COR-L47 (cell line): Measurements from ENCODE around the gene PDIA6.
"Not testable (repeated sequence)": the region's sequence is repeated elsewhere in the genome, so short reads cannot be mapped to it uniquely, and the experiment has no call there.

Experiments
- DNase-seq: peaks from one replicate; lab custom pipeline; 2025; lab: John Stamatoyannopoulos, UW

PDIA6 gene

GRCh38 chr2:10780821-10781220, 31.8 kb downstream of the PDIA6 start:
- not testable (repeated sequence) for DNase-seq

DNA sequence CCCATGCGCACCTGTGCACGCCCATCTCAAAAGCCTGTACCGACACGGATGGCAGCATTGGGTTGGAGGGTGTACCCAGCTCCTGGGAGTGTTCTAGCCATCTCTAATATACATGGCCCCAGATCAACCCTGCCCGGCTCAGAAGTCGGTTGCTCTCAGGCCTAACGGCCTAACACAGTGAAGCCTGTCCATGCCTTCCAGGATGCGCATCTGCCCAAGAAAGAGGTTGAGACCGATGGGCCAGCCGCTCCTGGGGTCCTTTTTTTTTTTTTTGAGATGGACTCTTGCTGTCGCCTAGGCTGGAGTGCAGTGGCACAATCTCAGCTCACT, 32.1 kb downstream of the PDIA6 start:
- no peak for DNase-seq

DNA sequence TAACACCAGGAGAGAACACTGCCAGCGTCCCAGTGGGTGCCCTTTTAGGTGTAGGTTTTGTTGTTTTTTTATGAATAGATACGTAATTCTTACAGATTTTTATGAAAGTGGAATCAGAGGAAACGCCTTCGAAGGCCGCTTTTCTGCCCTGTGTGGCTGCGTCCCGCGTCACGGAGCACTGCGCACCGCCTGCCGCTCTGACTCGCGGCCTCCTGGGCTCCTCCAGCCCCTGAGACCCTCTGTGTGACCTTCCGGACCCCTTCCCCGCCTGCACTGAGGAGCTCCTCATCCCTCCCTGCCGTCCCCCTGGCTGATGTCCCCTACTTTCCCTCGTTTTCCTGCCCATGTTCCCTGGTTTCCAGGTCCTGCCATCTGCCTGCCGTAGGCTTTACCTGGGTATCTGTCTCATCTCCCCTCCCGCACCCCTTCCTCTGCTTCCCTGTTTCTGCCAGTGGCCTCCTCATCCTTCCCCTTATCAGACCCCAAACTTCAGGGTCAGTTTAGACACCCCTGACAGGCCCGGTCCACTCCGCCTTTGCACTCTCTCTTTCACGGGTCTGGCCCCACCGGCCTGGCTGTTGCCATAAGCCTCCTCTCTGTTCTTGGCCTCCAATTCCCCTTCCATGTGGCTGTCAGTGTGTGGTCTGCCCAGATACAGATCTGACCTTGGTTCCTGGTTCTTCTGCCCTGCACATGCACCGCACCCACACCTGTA, 32.7 kb downstream of the PDIA6 start:
- DNase-seq, result no peak

DNA sequence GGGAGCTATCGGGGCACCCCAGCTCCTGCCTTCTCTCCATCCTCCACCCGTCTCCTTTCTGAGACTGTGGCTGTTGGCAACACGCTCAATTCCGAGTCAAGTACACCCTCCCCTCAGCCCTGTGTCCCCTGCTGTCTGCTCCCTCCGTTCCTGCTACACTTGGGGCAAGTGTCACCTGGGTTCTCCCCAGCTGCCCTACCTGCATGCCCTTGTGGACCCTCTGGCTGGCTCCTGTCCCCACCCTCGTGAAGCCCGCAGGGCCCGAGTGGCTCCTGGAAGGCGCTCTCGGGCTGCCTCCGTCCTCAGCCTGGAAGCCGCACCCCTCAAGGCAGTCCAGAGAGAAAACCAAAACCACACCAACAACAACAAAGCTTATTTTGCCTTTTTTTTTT, 33.9 kb downstream of the PDIA6 start:
- DNase-seq, result no peak

DNA sequence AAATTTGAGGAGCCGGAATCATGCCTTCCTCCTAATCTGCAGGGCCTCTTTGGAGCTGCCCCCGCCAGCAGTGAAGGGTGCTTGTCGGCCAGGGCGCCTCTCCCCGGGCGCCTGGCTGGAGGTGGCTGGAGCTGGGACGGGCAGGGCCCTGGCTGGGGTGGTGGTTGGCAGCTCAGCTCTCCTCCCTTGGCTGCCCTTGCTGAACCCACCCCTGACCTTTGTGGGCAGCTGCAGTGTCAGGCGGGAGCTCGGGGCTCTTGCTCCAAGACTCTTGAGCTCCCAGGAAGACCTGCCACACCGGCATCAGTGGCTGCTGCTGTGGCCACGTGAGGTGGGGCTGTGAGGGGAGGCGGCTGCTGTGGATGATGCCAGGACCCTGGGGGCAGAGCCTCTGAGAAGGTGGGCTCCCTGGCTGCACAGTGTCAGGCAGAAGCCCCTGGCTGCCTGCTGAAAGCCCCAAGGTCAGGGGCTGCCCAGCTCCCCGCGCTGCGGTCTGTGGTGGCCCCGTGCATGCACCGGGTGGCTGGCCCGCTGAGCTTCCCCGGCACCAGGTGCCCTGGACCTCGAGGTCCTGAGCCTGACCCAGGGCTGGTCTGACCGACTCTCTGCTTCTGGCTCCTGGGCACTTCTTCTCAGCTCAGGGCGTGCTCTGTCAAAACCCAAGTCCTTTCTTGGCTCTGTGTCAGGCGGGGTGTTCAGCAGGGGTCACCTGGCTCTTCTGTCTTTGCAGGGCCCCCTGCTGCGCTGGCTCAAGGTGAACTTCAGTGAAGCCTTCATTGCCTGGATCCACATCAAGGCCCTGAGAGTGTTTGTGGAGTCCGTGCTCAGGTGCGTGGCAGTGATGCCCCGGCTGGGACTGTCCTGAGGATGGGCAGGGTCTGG, 34.5 kb downstream of the PDIA6 start:
- DNase-seq, result no peak

DNA sequence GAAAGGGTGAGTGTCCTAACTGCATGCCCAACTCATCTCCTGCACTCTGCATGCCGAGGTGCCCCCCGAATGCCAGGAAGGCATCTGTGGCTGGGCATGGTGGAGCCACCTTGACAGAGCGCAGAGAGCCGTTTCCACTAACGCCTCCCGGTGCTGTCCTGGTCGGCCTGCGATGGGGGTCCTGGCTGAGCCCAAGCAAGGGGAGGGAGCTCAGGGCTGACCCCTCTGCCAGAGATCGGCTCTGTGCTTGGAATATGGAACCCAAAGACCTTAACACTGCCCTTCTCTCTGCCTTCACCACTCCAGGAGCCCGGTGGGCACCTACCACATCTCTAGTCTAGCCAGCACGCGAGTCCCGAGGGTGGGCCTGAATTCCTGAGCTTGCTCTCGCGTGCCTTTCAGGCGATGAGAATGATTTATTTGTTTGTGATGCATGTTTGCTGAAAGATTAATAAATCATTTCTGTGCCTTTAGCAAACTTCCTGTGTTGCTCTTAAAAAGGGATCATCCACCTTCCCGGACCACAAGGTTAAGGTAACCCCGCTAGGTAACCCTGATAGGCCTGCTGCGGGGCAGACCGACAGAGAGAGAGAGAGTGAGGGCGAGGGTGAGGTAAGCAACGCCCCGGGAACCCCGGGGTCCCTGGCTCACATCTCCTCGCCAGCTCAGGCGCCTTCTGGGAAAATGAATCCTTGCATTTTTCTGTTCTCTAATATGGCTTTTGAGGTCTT, 35.3 kb downstream of the PDIA6 start:
- DNase-seq, result no peak

DNA sequence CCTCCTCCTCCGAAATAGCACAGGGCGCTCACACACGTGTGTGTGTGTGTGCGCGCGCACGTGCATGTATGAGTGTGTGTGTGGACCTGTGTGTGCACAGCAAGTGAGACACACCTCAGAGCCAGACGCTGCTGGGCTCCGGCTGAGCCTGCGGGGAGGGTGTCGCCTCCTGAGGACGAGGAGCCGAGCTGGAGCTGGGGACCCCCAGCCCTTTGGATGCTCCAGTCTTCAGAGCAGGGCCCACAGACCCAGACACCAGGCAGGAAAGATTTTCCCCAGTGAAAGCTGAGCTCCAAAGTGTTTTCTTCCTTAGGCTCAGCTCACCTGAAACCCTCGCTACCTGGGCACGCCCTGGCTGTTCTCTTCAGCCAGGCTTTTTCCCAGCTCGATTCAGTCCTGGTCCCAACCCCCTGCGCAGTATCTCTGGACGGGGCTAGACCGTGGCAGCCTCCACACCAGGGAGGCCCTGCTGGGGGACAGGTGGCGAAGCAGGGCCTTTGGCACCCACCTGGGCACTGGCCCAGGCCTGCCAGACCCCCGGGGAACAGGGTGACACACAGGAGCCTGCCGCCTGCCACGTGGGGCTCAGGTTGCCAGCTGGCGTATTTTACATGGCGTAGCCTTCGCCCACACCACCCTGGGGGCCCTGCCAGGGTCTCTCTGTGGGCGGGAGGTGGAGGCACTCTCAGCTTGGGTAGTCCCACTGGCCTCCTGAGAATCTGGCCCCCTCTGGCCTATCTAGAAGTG, 36.2 kb downstream of the PDIA6 start:
- no peak for DNase-seq

- DNase-seq, result no peak
Observed at GRCh38 chr2:10775831-10776230, 36.8 kb downstream of the PDIA6 start.

DNA sequence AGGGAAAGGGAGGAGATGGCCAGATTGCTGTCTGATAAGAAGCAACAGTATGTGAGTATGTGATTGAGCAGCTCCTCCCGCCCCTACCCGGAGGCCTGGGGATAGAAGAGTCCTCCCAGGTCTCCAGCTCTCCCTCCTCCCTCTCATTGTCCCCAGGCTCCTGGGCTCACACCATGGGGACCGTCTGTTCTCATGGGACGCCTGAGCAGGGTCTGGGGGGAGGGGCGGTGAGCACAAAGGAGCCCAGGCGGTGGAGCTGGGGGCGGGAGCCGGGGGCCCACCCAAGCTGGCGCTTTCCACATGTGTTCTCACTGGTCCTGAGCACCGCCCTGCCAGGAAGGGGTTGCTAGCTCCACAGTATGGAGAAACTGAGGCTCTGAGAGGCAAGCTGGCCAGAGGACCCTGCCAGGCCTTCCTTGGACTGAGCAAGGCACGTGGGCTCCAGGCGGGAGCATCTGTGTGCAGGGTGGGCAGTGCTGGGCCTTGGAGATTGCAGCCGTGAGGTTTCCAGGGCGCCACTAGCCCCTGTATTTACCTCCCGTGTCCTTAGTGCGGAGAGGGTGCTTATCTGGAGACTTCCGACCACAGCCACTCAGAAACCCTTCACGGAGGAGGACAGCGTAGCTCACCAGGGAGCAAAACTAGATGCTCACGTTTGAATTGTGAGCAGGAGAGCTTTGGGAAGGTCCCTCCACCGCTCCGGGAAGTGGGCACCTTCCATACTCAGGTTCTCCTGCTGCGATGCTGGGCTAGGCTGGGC, 37.4 kb downstream of the PDIA6 start:
- no peak for DNase-seq

DNA sequence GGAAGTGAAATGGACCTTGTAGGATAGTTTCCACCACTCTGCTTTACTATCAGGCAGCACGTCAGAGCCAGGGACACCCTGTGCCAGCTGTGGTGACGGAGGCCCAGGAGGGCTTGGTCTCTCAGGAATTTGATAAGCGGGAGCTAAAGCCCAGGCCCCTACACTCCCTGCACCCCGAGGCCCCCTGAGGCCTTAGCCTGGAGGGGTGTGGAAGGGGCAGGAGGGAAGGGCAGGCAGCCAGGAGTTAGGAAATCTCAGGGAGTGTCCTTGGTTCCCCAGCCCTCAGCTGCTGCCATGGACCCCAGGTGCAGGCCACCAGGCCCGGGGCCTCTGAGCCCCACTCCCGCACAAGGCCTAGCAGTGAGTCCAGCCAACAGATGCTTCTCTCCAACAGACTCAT, 38.2 kb downstream of the PDIA6 start:
- no peak for DNase-seq

- DNase-seq, result no peak
Observed at GRCh38 chr2:10773821-10774341, 38.7 kb downstream of the PDIA6 start.

- no peak for DNase-seq
Observed at GRCh38 chr2:10772868-10773215, 39.7 kb downstream of the PDIA6 start.

DNA sequence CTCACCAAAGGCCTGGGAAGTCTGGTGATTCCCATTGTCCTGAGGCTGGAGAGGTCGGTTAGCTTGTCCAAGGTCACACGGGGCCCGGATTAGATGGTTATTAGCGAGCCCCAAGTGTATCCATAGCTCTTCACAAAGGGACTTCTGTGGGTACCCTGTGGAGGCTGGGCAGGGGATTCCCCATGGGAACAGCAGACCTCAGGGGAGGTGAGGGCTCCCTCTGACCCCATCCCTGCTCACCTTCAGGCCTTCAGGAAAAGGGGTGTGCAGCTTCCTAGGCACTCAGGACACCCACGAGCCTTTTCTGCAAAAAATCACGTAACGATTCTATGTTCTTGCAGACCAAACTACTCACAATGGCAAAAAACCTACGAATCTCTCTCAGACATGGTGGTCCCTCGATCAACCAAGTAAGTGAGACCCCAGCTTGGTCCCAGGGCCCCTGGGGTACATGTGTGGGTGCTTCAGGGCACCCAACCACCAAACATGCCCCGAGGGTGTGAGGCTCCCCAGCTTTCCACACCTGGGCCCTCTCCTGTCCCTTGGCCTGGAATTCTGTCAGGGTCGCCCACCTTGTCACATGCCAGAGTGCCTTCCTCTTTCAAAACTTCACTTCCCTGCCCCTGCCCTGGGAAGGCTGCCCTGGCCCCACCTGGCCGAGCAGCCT, 40.3 kb downstream of the PDIA6 start:
- DNase-seq, result no peak

DNA sequence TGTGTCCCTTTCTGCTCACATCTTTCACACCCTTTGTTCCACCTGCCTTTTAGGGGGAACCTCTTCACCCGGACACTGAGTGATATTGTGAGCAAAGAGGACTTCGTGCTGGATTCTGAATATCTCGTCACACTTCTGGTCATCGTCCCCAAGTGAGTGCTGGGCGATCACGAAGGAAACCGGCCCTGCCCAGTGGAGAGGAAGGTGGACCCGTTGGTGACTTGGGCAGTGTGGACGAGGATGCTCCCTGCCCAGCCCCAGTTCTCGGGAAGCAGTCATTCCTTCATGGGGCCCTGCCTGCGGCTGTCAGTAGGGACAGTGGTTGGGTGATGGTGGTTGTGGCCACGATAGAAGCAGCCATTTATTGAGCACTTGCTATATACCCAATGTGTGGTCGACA, 40.8 kb downstream of the PDIA6 start:
- no peak for DNase-seq

- no peak for DNase-seq
Observed at GRCh38 chr2:10770956-10771750, 41.4 kb downstream of the PDIA6 start.

- no peak for DNase-seq
Observed at GRCh38 chr2:10768063-10768507, 44.5 kb downstream of the PDIA6 start.

GRCh38 chr2:10765914-10766313, 46.7 kb downstream of the PDIA6 start:
- DNase-seq, result no peak

DNA sequence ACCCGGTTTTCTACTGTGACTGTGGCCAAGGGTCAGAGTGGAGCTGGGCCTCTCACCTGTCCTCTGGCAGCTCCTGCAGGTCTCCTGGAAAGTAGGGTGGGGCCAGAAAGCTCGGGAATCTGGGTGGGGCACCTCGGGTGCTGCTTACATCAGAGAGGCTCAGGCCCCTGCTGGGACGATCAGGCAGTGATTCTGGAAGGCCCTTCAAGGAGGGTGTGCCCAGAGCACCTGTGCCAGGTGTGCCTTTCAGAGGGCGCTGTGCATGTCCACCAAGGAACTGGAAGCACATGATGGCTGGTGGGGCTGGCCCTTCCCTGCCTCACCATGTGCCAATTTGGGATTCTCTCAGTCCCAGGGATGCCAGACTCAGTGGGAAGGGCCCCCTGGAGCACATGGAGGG, 47.1 kb downstream of the PDIA6 start:
- DNase-seq, result no peak

DNA sequence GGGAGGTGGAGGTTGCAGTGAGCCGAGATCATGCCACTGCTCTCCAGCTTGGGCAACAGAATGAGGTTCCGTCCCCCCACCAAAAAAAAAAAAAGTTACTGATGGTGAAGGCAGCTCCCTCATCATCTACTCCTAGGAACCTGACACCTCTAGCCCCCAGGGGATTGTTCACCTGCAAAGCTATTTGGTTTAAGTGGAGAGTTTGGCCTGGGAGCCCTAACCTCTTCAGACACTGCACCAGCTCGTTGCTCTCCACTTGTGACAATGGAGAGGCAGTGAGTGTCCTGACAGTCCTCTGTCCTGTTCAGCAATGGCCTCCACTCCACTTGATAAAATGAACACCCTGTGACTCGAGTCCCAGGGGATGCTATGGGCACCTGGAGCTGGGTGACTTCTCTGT, 47.7 kb downstream of the PDIA6 start:
- DNase-seq, result no peak
